Measurements from ENCODE around the gene MICAL1. TPM values are rescaled to one million over a fixed set of nuclear protein-coding genes. Genes with fewer than 3 reads are reported as not detected.
"Not testable (repeated sequence)": the region's sequence is repeated elsewhere in the genome, so short reads cannot be mapped to it uniquely, and the experiment has no call there.

Gene MICAL1
- total RNA-seq, 2 experiments from 2014 or later = 80.4 to 81.5 TPM

- Mint-ChIP-seq H3K4me3 (peak overlapping the region; percentile 3), H3K4me1 (peaks cover 56% of the 10 kb centered on the region), H3K9me3 (no peaks in the 10 kb centered on the region), H3K36me3 (peaks cover 60% of the 10 kb centered on the region), H3K27ac (peak overlapping the region; percentile 42), H3K27me3 (no peaks in the 10 kb centered on the region)
- no peak for ATAC-seq (ENCODE audit: low read depth)
- DNase-seq = no peak
- POLR2A ChIA-PET = interaction anchor here (1.0 to 1.2 kb wide), 3 partner anchors 10 to 17 kb away, joined by 3 to 4 read pairs (median 3); partner anchors contain the start of genes MICAL1 and ZBTB24
These were observed 16.8 kb upstream of the MICAL1 start for GRCh38 chr6:109472132-109472995.

GRCh38 chr6:109471105-109471810 lies 15.7 kb upstream of the MICAL1 start:
- DNase-seq (no peak), ATAC-seq (ENCODE audit: low read depth) (no peak)
- H3K27ac Mint-ChIP-seq = peak overlapping the region; percentile 14
- H3K4me3 Mint-ChIP-seq = no peak overlapping the region
- H3K4me1 Mint-ChIP-seq = peaks cover 48% of the 10 kb centered on the region
- H3K36me3 Mint-ChIP-seq = peaks cover 62% of the 10 kb centered on the region
- H3K9me3 Mint-ChIP-seq = no peaks in the 10 kb centered on the region
- no peaks in the 10 kb centered on the region for H3K27me3 Mint-ChIP-seq
- POLR2A ChIA-PET = interaction anchor here (1.2 kb wide), 1 partner anchor 16 kb away, joined by 4 read pairs; the partner anchor contains the start of gene MICAL1

- Mint-ChIP-seq H3K27me3 (no peaks in the 10 kb centered on the region), H3K4me1 (peaks cover 44% of the 10 kb centered on the region), H3K36me3 (peaks cover 58% of the 10 kb centered on the region), H3K27ac (peak overlapping the region; percentile 59), H3K9me3 (no peaks in the 10 kb centered on the region), H3K4me3 (no peak overlapping the region)
- DNase-seq = no peak
- no peak for ATAC-seq (ENCODE audit: low read depth)
- POLR2A ChIA-PET = interaction anchor here (1.0 to 1.9 kb wide), 6 partner anchors 9 to 28 kb away, joined by 3 to 9 read pairs (median 4); partner anchors contain the start of genes SMPD2 and ZBTB24
These were observed 14.1 kb upstream of the MICAL1 start for GRCh38 chr6:109469591-109470189.

- Mint-ChIP-seq H3K4me3 (no peak overlapping the region), H3K27me3 (no peaks in the 10 kb centered on the region), H3K36me3 (peaks cover 60% of the 10 kb centered on the region), H3K4me1 (peaks cover 39% of the 10 kb centered on the region), H3K9me3 (no peaks in the 10 kb centered on the region), H3K27ac (peak overlapping the region; percentile 49)
- ATAC-seq (ENCODE audit: low read depth) (no peak), DNase-seq (no peak)
- POLR2A ChIA-PET = no interaction called here
These were observed 12.1 kb upstream of the MICAL1 start for GRCh38 chr6:109467696-109468095.

GRCh38 chr6:109466212-109466923 lies 10.8 kb upstream of the MICAL1 start:
- Mint-ChIP-seq H3K27ac (no peak overlapping the region), H3K36me3 (peaks cover 58% of the 10 kb centered on the region), H3K4me3 (no peak overlapping the region), H3K27me3 (no peaks in the 10 kb centered on the region), H3K4me1 (peaks cover 33% of the 10 kb centered on the region), H3K9me3 (peaks cover 1% of the 10 kb centered on the region)
- ATAC-seq (ENCODE audit: low read depth) (no peak), DNase-seq (no peak)
- POLR2A ChIA-PET = interaction anchor here (0.8 to 1.5 kb wide), 3 partner anchors 11 to 16 kb away, joined by 3 to 6 read pairs (median 3); partner anchors contain the start of genes MICAL1 and ZBTB24

- Mint-ChIP-seq H3K4me1 (peaks cover 29% of the 10 kb centered on the region), H3K9me3 (peaks cover 1% of the 10 kb centered on the region)
- no peak for ATAC-seq (ENCODE audit: low read depth)
These were observed 10.2 kb upstream of the MICAL1 start for GRCh38 chr6:109465772-109466171.

GRCh38 chr6:109461733-109462526 lies 6.4 kb upstream of the MICAL1 start:
- H3K9me3 Mint-ChIP-seq = peaks cover 1% of the 10 kb centered on the region
- no peak for DNase-seq
- ATAC-seq (ENCODE audit: low read depth) = no peak
- no peak overlapping the region for H3K4me3 Mint-ChIP-seq
- H3K27ac Mint-ChIP-seq = peak overlapping the region; percentile 46
- H3K36me3 Mint-ChIP-seq = peaks cover 34% of the 10 kb centered on the region
- H3K27me3 Mint-ChIP-seq = no peaks in the 10 kb centered on the region
- H3K4me1 Mint-ChIP-seq = peaks cover 38% of the 10 kb centered on the region
- POLR2A ChIA-PET = no interaction called here

More at GRCh38 chr6:109465772-109466171, 10.2 kb upstream of the MICAL1 start:
- H3K27me3 Mint-ChIP-seq = no peaks in the 10 kb centered on the region
- no peak overlapping the region for H3K27ac Mint-ChIP-seq
- H3K36me3 Mint-ChIP-seq = peaks cover 56% of the 10 kb centered on the region
- no peak for DNase-seq
- POLR2A ChIA-PET = interaction anchor here (0.8 to 1.5 kb wide), 3 partner anchors 10 to 17 kb away, joined by 3 to 6 read pairs (median 3); partner anchors contain the start of genes MICAL1 and ZBTB24
- no peak overlapping the region for H3K4me3 Mint-ChIP-seq

GRCh38 chr6:109461205-109461604 lies 5.6 kb upstream of the MICAL1 start:
- H3K9me3 Mint-ChIP-seq; H3K4me3 Mint-ChIP-seq; DNase-seq; ATAC-seq (ENCODE audit: low read depth); H3K27me3 Mint-ChIP-seq; H3K27ac Mint-ChIP-seq: not testable (repeated sequence)
- H3K36me3 Mint-ChIP-seq = peaks cover 34% of the 10 kb centered on the region
- peaks cover 45% of the 10 kb centered on the region for H3K4me1 Mint-ChIP-seq
- POLR2A ChIA-PET = interaction anchor here (0.6 kb wide), 1 partner anchor 13 kb away, joined by 4 read pairs; no protein-coding TSS in a partner anchor

- H3K27me3 Mint-ChIP-seq = no peaks in the 10 kb centered on the region
- no peak for DNase-seq
- H3K4me1 Mint-ChIP-seq = peaks cover 42% of the 10 kb centered on the region
- POLR2A ChIA-PET = interaction anchor here (0.6 to 7.7 kb wide), 4 partner anchors 9 to 79 kb away, joined by 5 to 92 read pairs (median 8); partner anchors contain the start of genes PPIL6, SMPD2 and ZBTB24
- H3K4me3 Mint-ChIP-seq = no peak overlapping the region
- H3K9me3 Mint-ChIP-seq = peaks cover 1% of the 10 kb centered on the region
- no peak overlapping the region for H3K27ac Mint-ChIP-seq
- peaks cover 30% of the 10 kb centered on the region for H3K36me3 Mint-ChIP-seq
- ATAC-seq (ENCODE audit: low read depth) = no peak
These were observed 4.7 kb upstream of the MICAL1 start for GRCh38 chr6:109460161-109460829.

GRCh38 chr6:109458774-109459531 lies 3.4 kb upstream of the MICAL1 start:
- H3K4me1 Mint-ChIP-seq = peaks cover 40% of the 10 kb centered on the region
- no peaks in the 10 kb centered on the region for H3K27me3 Mint-ChIP-seq
- peak; percentile 34 for ATAC-seq (ENCODE audit: low read depth)
- POLR2A ChIA-PET = interaction anchor here (0.8 to 7.7 kb wide), 8 partner anchors 11 to 76 kb away, joined by 3 to 92 read pairs (median 4); partner anchors contain the start of genes CD164 and ZBTB24
- H3K36me3 Mint-ChIP-seq = peaks cover 22% of the 10 kb centered on the region
- peaks cover 1% of the 10 kb centered on the region for H3K9me3 Mint-ChIP-seq
- no peak for DNase-seq
- peak overlapping the region; percentile 76 for H3K27ac Mint-ChIP-seq
- peak overlapping the region; percentile 36 for H3K4me3 Mint-ChIP-seq

- Mint-ChIP-seq H3K4me3 (peak overlapping the region; percentile 22), H3K9me3 (peaks cover 1% of the 10 kb centered on the region), H3K36me3 (peaks cover 16% of the 10 kb centered on the region), H3K27me3 (no peaks in the 10 kb centered on the region), H3K4me1 (peaks cover 44% of the 10 kb centered on the region), H3K27ac (peak overlapping the region; percentile 7)
- no peak for DNase-seq
- POLR2A ChIA-PET = interaction anchor here (0.5 to 7.7 kb wide), 5 partner anchors 15 to 1517 kb away, joined by 3 to 92 read pairs (median 16); partner anchors contain the start of genes CD164, PPIL6, SMPD2 and ZBTB24
- no peak for ATAC-seq (ENCODE audit: low read depth)
These were observed 2.0 kb upstream of the MICAL1 start for GRCh38 chr6:109457562-109457996.

Data from activated naive CD8-positive, alpha-beta T cell treated with anti-CD3 and anti-CD28 coated beads, Interleukin-2, amount 10 ng/mL, durations not matched to agents 7 days and 5 days (primary cell).